OCI-LY3 (cell line): ENCODE results near the gene DNAJC15.
"Not testable (repeated sequence)": the region's sequence is repeated elsewhere in the genome, so short reads cannot be mapped to it uniquely, and the experiment has no call there.

Experiments used
- H2AFZ ChIP-seq: fragments of 200-600, 300-600 bp; shearing (Covaris generic); 2 replicates; pipeline ENCODE4 v1.6.0; 2014; ENCODE audit warnings: antibody characterized with exemption, low read depth, low read length
- H3K27ac ChIP-seq: fragments of 200-600, 300-600 bp; sonication (generic); 2 replicates; pipeline ENCODE4 v1.5.1; 2014; ENCODE audit warnings: mild to moderate bottlenecking, low read length, moderate library complexity, mixed read lengths
- H3K27me3 ChIP-seq: fragments of 200-600, 300-600 bp; sonication (generic); 2 replicates; pipeline ENCODE4 v1.6.1; 2014; ENCODE audit warnings: low read depth, low read length, mixed read lengths
- H3K36me3 ChIP-seq: fragments of 200-600, 300-600 bp; sonication (generic); replicated peaks from 2 replicates; pipeline ENCODE3; 2014; ENCODE audit warnings: low read depth, low read length, mixed read lengths
- H3K4me1 ChIP-seq: fragments of 300-600, 200-600 bp; sonication (generic); 2 replicates; pipeline ENCODE4 v1.6.1; 2014; ENCODE audit warnings: low read length, mixed read lengths
- H3K4me2 ChIP-seq: fragments of 200-600, 300-600 bp; sonication (generic); 2 replicates; pipeline ENCODE4 v1.6.1; 2014; ENCODE audit warnings: low read length, mixed read lengths
- H3K4me3 ChIP-seq: fragments of 300-600, 200-600 bp; sonication (generic); 2 replicates; pipeline ENCODE4 v1.5.1; 2014; ENCODE audit warnings: antibody characterized with exemption, mild to moderate bottlenecking, low read length, moderate library complexity
- H3K79me2 ChIP-seq: fragments of 300-600, 200-600 bp; shearing (Covaris generic); 2 replicates; pipeline ENCODE4 v1.6.1; 2014; ENCODE audit warnings: mild to moderate bottlenecking, low read length, mixed read lengths
- H3K9ac ChIP-seq: fragments of 300-600, 200-600 bp; shearing (Covaris generic); 2 replicates; pipeline ENCODE4 v1.6.0; 2014; ENCODE audit warnings: mild to moderate bottlenecking, low read length, moderate library complexity
- H3K9me3 ChIP-seq: fragments of 200-600, 300-600 bp; shearing (Covaris generic); 2 replicates; pipeline ENCODE4 v1.6.1; 2014; ENCODE audit warnings: low read length, mixed read lengths; ENCODE audit not compliant: insufficient read depth
- H4K20me1 ChIP-seq: fragments of 200-600, 300-600 bp; sonication (generic); 2 replicates; pipeline ENCODE4 v1.6.1; 2016; ENCODE audit warnings: low read length, mixed read lengths; ENCODE audit not compliant: insufficient read depth
- EZH2phosphoT487 ChIP-seq: fragments of 200-600 bp; shearing (Covaris generic); IDR thresholded peaks from 2 replicates; pipeline ENCODE4 v1.6.1; 2018; ENCODE audit warnings: antibody characterized with exemption, mixed run types, low read depth
- TF ChIP-seq, protein P1 (sequence below): fragments of 200-600, 300-600 bp; sonication (generic); IDR thresholded peaks from 2 replicates; pipeline ENCODE4 v1.5.1; 2014; ENCODE audit warnings: antibody characterized with exemption, low read length, low read depth

The DNAJC15 gene

DNA sequence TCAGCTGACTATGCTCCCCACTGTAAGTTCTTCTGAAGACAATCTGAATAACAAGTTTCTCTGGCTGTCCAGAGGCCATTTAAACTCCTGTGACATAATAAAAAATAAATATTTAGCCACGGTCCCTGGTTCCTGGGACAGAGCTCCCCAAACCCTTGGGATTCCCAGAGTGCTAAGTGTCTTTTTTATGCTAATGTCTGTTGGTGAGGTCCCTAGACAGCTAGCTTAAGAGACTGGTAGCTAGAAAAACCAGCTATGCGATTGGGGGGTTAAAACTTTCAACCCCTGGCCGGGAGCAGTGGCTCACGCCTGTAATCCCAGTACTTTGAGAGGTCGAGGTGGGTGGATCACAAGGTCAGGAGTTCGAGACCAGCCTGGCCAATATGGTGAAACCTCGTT is 37.2 kb upstream of the DNAJC15 start:
- Histone ChIP-seq H3K9me3 (no peaks in the 10 kb centered on the region), H3K27ac (no peak overlapping the region), H3K4me2 (no peak overlapping the region), H3K79me2 (no peaks in the 10 kb centered on the region), H2AFZ (no peak overlapping the region), H3K9ac (no peak overlapping the region), H3K4me3 (no peak overlapping the region), H3K27me3 (0 out of 2 replicates have a peak, but pooled peaks cover 4% of the 10 kb centered on the region), H3K36me3 (no peaks in the 10 kb centered on the region), H4K20me1 (no peaks in the 10 kb centered on the region), H3K4me1 (peaks cover 49% of the 10 kb centered on the region)
- TF ChIP-seq, protein P1, sequence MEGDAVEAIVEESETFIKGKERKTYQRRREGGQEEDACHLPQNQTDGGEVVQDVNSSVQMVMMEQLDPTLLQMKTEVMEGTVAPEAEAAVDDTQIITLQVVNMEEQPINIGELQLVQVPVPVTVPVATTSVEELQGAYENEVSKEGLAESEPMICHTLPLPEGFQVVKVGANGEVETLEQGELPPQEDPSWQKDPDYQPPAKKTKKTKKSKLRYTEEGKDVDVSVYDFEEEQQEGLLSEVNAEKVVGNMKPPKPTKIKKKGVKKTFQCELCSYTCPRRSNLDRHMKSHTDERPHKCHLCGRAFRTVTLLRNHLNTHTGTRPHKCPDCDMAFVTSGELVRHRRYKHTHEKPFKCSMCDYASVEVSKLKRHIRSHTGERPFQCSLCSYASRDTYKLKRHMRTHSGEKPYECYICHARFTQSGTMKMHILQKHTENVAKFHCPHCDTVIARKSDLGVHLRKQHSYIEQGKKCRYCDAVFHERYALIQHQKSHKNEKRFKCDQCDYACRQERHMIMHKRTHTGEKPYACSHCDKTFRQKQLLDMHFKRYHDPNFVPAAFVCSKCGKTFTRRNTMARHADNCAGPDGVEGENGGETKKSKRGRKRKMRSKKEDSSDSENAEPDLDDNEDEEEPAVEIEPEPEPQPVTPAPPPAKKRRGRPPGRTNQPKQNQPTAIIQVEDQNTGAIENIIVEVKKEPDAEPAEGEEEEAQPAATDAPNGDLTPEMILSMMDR: no peak
- TF ChIP-seq EZH2phosphoT487: no peak

DNA sequence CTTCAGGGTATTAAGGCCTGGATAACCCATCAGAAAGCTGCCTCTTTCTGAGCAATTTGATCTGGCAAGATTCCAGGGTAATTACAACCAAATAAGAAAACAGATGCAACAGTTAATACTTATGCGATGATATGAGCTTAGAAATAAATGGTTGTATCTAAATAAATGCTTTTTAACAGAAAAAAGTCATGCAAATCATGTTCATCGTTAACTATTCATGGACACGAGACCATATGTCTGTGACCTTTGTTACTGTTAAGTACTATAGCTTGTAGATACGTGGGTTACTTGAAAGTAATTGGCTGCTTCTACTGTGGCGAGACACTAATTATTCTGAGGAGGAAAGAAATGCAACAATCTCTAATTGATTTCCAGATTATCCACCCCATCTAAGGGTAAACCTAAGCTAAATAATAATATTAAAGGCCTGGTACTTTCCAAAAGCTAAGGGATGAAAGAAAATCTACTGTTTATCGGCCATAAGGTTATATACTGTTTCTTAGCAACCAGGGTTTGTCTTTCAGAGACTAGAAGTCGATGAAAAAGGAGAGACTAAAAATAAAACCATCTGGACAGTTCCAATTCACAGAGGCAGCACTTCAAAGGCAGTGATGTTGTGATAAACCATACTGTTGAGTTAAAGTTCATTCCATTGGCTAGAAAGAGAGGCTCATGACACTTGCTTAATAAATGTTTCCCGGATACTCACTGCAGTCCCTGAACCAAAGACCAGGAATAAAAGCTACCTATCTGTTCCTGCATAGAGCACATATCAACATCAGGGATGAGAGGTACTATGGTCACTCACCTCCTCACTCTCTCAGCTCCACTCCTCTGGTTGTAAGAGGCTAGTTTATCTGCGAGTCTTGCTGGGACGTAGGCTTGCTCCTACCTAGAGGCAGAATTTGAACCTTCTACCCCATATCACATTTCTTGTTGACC is 32.8 kb upstream of the DNAJC15 start:
- peak overlapping the region; percentile 94; the same call in 1 of the 2 replicates for H3K4me2 ChIP-seq
- H2AFZ ChIP-seq: no peak overlapping the region
- no peak overlapping the region for H3K27ac ChIP-seq
- H3K9me3 ChIP-seq: no peaks in the 10 kb centered on the region
- no peak for TF ChIP-seq EZH2phosphoT487
- TF ChIP-seq, protein P1: no peak
- peaks cover 31% of the 10 kb centered on the region for H3K4me1 ChIP-seq
- no peak overlapping the region for H3K4me3 ChIP-seq
- H3K36me3 ChIP-seq: no peaks in the 10 kb centered on the region
- H3K9ac ChIP-seq: no peak overlapping the region
- 0 out of 2 replicates have a peak, but pooled peaks cover 4% of the 10 kb centered on the region for H3K27me3 ChIP-seq
- H4K20me1 ChIP-seq: no peaks in the 10 kb centered on the region
- no peaks in the 10 kb centered on the region for H3K79me2 ChIP-seq

DNA sequence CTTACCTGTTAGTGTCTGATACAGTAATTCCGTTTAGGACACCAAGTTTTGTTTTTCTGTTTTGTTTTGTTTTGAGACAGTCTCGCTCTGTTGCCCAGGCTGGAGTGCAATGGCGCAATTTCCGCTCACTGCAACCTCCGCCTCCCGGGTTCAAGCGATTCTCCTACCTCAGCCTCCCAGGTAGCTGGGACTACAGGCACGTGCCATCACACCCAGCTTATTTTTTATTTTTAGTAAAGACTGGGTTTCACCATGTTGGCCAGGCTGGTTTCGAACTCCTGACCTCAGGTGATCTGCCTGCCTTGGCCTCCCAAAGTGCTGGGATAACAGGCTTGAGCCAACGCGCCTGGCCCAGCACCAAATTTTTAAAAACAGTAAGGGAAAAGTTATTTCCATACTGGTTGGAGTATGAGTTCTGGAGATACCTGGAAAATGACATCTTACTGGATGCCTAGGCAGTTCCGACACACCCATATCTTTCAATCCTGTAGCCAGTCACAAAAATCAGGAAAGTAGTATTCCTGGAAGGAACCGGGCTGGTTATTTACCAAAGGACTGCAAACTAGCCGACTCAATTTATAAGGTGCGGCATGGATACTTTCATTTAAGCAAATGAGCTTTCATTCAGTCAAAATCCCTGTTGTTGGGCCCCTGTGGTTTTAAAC is 32.0 kb upstream of the DNAJC15 start:
- not testable (repeated sequence) for H4K20me1 ChIP-seq, H3K79me2 ChIP-seq, H3K27me3 ChIP-seq, H3K9me3 ChIP-seq, H3K36me3 ChIP-seq
- Histone ChIP-seq H2AFZ (peak overlapping the region; percentile 84; the same call in 1 of the 2 replicates), H3K27ac (peak overlapping the region; percentile 55; the same call in 1 of the 2 replicates), H3K4me1 (peaks cover 34% of the 10 kb centered on the region), H3K4me3 (peak overlapping the region; percentile 81), H3K9ac (peak overlapping the region; percentile 80), H3K4me2 (peak overlapping the region; percentile 94)

DNA sequence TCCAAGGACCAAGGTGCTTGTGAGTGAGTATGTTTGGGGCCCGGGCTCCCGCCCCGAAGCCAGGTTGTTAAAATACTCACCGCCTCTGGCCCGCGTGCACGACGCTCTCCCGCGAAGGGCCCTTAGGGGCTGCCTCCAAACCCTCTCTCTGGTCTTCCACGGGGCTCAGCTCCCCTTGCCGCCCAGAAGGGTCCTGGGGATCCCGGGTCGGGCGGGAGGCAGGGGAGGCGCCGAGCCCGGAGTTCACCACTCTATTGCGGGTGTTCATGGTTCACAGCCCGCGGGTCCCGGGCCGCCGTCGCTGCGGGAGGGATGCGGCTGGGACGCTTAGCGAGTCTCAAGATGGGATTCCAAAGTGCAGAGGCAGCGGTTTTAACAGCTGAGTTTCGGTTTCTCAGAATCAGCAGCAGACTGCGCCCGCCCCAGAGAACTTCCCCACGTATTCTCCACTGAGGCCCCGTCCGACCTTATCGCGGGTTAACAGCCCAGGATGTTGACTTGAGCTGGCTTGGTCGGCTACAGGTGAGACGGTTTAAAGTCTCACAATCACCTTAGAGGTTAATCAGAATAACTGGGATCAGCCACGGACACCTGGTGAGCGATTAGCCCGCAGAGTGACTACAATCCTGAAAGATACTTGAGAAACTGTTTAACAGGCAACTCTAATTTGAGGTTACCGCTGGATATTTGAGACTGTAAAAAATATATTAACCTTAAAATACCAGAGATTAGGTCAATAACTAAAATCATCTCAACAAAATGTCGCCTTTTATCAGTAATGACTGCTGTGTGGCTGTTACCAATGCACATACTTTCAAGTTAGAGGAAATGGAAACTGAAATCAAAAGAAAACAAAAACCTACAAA is 31.3 kb upstream of the DNAJC15 start, which contains the start of gene EPSTI1:
EPSTI1 (minus strand) TSS at position 344 of the 866 bp plus-strand sequence; CDS start at position 268, 76 bp downstream.
- Histone ChIP-seq H3K79me2 (no peaks in the 10 kb centered on the region), H3K36me3 (no peaks in the 10 kb centered on the region), H3K27ac (peak within 1 kb of the TSS; percentile 55), H3K27me3 (0 out of 2 replicates have a peak, but pooled peaks cover 4% of the 10 kb centered on the region), H2AFZ (peak within 1 kb of the TSS; percentile 84), H3K9me3 (no peaks in the 10 kb centered on the region), H3K4me1 (peaks cover 42% of the 10 kb centered on the region), H4K20me1 (no peaks in the 10 kb centered on the region), H3K9ac (peak within 1 kb of the TSS; percentile 80), H3K4me3 (peak within 1 kb of the TSS; percentile 81), H3K4me2 (peak within 1 kb of the TSS; percentile 94)
- TF ChIP-seq, protein P1: no peak
- no peak for TF ChIP-seq EZH2phosphoT487
